ENCODE results near the gene EEPD1. TPM values are rescaled to one million over a fixed set of nuclear protein-coding genes. Genes with fewer than 3 reads are reported as not detected.

The EEPD1 gene
- total RNA-seq, 1 donor from 2014 or later, result 9.8 TPM

DNA sequence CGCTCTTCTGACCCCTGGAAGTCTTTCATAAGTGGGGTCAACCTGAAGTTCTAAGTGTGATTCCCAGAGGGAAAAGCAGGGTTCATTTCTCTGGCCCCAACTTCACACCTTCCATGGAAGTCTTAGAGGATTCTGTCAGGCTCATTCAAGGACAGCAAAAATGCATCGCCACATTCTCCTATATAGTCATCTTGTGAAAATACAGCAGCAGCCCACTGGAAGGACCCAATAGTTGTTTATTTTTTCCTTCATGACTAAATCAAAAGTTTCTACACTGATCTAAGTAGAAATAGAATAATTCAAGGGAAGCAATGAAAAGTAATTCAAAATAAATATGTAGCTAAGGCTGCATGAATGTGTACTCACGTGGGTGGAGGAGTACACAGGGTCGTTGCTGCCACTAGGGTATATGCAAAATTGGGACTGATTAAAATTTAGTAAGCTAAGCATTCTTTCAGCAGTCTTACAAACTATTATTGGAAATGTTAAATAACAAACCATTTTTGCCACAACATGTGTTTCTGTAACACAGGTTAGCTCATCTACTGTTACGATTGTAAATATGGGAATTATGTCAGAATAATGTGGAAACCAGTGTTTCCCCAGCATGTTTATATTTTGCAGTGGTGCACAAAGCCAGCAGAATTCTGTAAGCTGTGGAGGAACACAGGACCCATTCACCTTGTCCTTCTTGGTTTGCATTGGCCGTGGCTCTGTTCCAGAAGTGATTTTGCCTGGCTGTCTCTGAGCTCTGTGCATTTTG, 33.5 kb downstream of the EEPD1 start:
- Histone ChIP-seq H3K36me3 (no peaks in the 10 kb centered on the region), H3K27ac (no peak overlapping the region), H3K4me1 (peaks cover 37% of the 10 kb centered on the region), H3K27me3 (no peaks in the 10 kb centered on the region), H3K9me3 (no peaks in the 10 kb centered on the region), H3K4me3 (no peak overlapping the region)
- intact Hi-C loops (cut with DNase I), result no loop called here
- no peak for DNase-seq (ENCODE audit: extremely low spot score in 2 of 2)
- no peak for TF ChIP-seq POLR2A (IDR thresholded peaks at IDR 0.05)
- TF ChIP-seq POLR2AphosphoS5 (IDR thresholded peaks at IDR 0.05; ENCODE audit: insufficient read depth in 1 of 2, low read depth in 1 of 2), result no peak
- TF ChIP-seq, protein P1, sequence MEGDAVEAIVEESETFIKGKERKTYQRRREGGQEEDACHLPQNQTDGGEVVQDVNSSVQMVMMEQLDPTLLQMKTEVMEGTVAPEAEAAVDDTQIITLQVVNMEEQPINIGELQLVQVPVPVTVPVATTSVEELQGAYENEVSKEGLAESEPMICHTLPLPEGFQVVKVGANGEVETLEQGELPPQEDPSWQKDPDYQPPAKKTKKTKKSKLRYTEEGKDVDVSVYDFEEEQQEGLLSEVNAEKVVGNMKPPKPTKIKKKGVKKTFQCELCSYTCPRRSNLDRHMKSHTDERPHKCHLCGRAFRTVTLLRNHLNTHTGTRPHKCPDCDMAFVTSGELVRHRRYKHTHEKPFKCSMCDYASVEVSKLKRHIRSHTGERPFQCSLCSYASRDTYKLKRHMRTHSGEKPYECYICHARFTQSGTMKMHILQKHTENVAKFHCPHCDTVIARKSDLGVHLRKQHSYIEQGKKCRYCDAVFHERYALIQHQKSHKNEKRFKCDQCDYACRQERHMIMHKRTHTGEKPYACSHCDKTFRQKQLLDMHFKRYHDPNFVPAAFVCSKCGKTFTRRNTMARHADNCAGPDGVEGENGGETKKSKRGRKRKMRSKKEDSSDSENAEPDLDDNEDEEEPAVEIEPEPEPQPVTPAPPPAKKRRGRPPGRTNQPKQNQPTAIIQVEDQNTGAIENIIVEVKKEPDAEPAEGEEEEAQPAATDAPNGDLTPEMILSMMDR (IDR thresholded peaks at IDR 0.05), result no peak

DNA sequence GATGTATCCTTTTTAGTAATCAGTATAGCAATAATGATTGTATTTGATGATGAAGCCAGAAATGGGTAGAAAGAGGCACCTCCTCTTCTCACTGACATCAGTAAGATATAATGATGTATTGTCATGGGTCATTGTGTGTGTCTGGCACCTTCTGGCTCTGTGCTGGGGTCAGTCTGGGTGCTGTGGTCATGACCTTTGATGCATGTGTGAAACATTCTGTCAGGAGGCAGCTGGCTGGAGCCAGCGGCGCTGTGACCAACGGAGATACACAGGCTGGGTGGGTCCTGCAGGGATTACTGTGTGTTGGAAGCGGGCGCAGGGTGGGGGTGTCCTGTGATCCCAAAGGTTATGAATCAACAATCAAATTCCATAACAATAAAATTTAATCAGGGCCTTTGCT, 35.2 kb downstream of the EEPD1 start:
- intact Hi-C loops (cut with DNase I), result no loop called here
- Histone ChIP-seq H3K27me3 (no peaks in the 10 kb centered on the region), H3K27ac (no peak overlapping the region), H3K4me1 (peaks cover 40% of the 10 kb centered on the region), H3K4me3 (no peak overlapping the region), H3K9me3 (no peaks in the 10 kb centered on the region), H3K36me3 (no peaks in the 10 kb centered on the region)
- TF ChIP-seq POLR2A (IDR thresholded peaks at IDR 0.05), result no peak
- TF ChIP-seq POLR2AphosphoS5 (IDR thresholded peaks at IDR 0.05; ENCODE audit: insufficient read depth in 1 of 2, low read depth in 1 of 2), result no peak
- TF ChIP-seq, protein P1 (IDR thresholded peaks at IDR 0.05), result no peak
- no peak for DNase-seq (ENCODE audit: extremely low spot score in 2 of 2)

DNA sequence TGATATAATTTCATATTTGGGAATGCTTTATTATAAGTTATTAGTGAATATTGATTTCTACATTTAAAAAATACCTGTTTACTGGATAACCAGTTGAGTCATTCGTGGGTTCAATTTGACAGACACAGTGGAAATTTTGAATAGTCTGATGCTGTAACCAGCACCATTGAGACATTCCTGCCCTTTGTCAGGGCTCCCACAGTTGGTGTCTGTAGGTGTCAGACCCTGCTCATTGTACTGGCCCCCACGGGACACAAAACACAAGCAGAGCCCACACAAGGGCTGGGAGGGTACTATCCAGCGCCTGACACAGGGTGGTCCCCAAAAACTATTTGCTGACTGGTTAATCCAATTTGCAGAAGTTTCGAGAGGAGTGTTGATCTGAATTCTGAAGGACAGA, 35.9 kb downstream of the EEPD1 start:
- no peaks in the 10 kb centered on the region for H3K27me3 ChIP-seq
- H3K4me1 ChIP-seq, result peaks cover 45% of the 10 kb centered on the region
- H3K9me3 ChIP-seq, result no peaks in the 10 kb centered on the region
- intact Hi-C loops (cut with DNase I), result no loop called here
- H3K4me3 ChIP-seq, result no peak overlapping the region
- no peak overlapping the region for H3K27ac ChIP-seq
- DNase-seq (ENCODE audit: extremely low spot score in 2 of 2), result no peak
- no peaks in the 10 kb centered on the region for H3K36me3 ChIP-seq
- TF ChIP-seq, protein P1 (IDR thresholded peaks at IDR 0.05), result no peak
- no peak for TF ChIP-seq POLR2A (IDR thresholded peaks at IDR 0.05)
- TF ChIP-seq POLR2AphosphoS5 (IDR thresholded peaks at IDR 0.05; ENCODE audit: insufficient read depth in 1 of 2, low read depth in 1 of 2), result no peak

DNA sequence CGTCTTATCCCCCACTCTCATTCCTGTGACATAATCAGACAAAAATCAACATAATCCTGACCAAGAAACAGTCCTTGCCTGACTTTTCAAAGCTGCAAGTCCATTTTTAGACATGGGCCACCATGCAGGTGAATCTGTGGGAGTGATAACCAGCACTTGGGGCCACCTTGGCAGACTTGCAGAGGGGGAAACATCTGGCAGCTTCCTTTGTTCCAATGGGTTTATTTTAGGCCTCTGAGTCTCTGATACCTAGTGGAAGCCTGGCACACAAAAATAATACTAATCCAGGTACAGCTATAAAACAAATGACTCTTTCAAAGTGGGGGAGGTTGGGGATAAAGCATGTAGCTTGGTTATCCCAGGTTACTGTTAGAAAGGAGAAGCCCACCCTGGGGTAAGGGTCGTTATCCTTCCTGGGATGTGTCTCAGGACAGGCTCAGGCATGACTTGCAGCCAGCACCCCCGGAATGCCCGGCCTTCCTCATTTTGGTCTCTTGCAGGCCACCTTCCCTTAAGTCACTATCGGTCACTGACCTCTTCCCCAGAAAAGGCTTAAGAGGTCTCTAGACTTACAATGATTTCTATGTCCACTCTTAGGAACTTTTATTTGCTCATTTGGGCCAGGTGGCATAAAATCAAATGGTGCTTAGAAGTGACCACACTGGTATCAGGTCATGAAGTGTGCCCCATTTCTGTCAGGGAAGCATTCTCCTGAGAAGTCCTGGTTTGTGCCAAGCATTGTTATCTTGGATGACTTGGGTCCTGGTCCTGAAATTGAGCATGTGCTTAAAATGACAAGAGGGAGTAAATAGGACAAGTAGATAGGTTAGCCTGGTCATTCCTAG, 37.6 kb downstream of the EEPD1 start:
- no peak for DNase-seq (ENCODE audit: extremely low spot score in 2 of 2)
- H3K36me3 ChIP-seq, result no peaks in the 10 kb centered on the region
- peak overlapping the region; percentile 74 for H3K27ac ChIP-seq
- intact Hi-C loops (cut with DNase I), result no loop called here
- no peak overlapping the region for H3K4me3 ChIP-seq
- peaks cover 39% of the 10 kb centered on the region for H3K4me1 ChIP-seq
- H3K9me3 ChIP-seq, result no peaks in the 10 kb centered on the region
- H3K27me3 ChIP-seq, result no peaks in the 10 kb centered on the region
- TF ChIP-seq, protein P1 (IDR thresholded peaks at IDR 0.05), result no peak
- no peak for TF ChIP-seq POLR2AphosphoS5 (IDR thresholded peaks at IDR 0.05; ENCODE audit: insufficient read depth in 1 of 2, low read depth in 1 of 2)
- no peak for TF ChIP-seq POLR2A (IDR thresholded peaks at IDR 0.05)
